IgD-negative memory B cell (primary cell): ENCODE measurements around the gene PRPF8. TPM values are rescaled to one million over a fixed set of nuclear protein-coding genes. Genes with fewer than 3 reads are reported as not detected.

Experiments used
- polyA plus RNA-seq: library from polyadenylated mRNA; unstranded; fragments of 300-500 nt; fragmentation: Illumina TruSeq; gene quantifications from one replicate; pipeline ENCODE4 v1.2.3, GENCODE V29; 2021

PRPF8 gene
- polyA plus RNA-seq, 1 donor from 2014 or later, result 156 TPM

Other genes starting within 250 kb of the PRPF8 start
- 28.3 TPM for gene CRK, start 228.6 kb downstream of the PRPF8 start, polyA plus RNA-seq
- 29.6 TPM for gene MYO1C, start 192.2 kb downstream of the PRPF8 start, polyA plus RNA-seq
- 51.7 TPM for gene INPP5K, start 168.3 kb downstream of the PRPF8 start, polyA plus RNA-seq
- gene PITPNA, start 122.1 kb downstream of the PRPF8 start, polyA plus RNA-seq, result 32.1 TPM
- gene SLC43A2, start 56.0 kb downstream of the PRPF8 start, polyA plus RNA-seq, result 27.3 TPM
- 0.19 TPM for gene SCARF1, start 39.1 kb downstream of the PRPF8 start, polyA plus RNA-seq
- 2.6 TPM for gene RILP, start 35.0 kb downstream of the PRPF8 start, polyA plus RNA-seq
- not detected for gene TLCD2, start 25.5 kb upstream of the PRPF8 start, polyA plus RNA-seq
- gene WDR81, start 39.8 kb upstream of the PRPF8 start, polyA plus RNA-seq, result 21.6 TPM
- gene SERPINF2, start 58.0 kb upstream of the PRPF8 start, polyA plus RNA-seq, result 1.2 TPM
- 8.3 TPM for gene SERPINF1, start 77.2 kb upstream of the PRPF8 start, polyA plus RNA-seq
- gene SMYD4, start 145.0 kb upstream of the PRPF8 start, polyA plus RNA-seq, result 12.7 TPM
- 57.7 TPM for gene RPA1, start 145.1 kb upstream of the PRPF8 start, polyA plus RNA-seq